Right lobe of liver (tissue), 4 donors: ENCODE measurements around the gene PRSS38.

ENCODE experiments used
- POLR2A ChIP-seq: fragments of 450-650 bp; IDR thresholded peaks from one replicate; pipeline ENCODE4 v1.6.1; 2017; ENCODE audit warnings: antibody characterized with exemption, mild to moderate bottlenecking
- TF ChIP-seq, protein P1 (sequence below), 4 donors: fragments of 200-600 bp in 3 of 4; fragments of 450-650 bp in 1 of 4; IDR thresholded peaks; one replicate each; pipeline versions ENCODE4 v1.5.1 to v1.8.0; 2016 to 2022; ENCODE audit warnings: antibody characterized with exemption in 4 of 4, mild to moderate bottlenecking in 2 of 4
- donor health status: DM: no; HTN: no; CAD: no.
- donor health status: DM: no; HTN: no; CAD: no.
- donor health status: DM: no; HTN: yes; CAD: no.

DNA sequence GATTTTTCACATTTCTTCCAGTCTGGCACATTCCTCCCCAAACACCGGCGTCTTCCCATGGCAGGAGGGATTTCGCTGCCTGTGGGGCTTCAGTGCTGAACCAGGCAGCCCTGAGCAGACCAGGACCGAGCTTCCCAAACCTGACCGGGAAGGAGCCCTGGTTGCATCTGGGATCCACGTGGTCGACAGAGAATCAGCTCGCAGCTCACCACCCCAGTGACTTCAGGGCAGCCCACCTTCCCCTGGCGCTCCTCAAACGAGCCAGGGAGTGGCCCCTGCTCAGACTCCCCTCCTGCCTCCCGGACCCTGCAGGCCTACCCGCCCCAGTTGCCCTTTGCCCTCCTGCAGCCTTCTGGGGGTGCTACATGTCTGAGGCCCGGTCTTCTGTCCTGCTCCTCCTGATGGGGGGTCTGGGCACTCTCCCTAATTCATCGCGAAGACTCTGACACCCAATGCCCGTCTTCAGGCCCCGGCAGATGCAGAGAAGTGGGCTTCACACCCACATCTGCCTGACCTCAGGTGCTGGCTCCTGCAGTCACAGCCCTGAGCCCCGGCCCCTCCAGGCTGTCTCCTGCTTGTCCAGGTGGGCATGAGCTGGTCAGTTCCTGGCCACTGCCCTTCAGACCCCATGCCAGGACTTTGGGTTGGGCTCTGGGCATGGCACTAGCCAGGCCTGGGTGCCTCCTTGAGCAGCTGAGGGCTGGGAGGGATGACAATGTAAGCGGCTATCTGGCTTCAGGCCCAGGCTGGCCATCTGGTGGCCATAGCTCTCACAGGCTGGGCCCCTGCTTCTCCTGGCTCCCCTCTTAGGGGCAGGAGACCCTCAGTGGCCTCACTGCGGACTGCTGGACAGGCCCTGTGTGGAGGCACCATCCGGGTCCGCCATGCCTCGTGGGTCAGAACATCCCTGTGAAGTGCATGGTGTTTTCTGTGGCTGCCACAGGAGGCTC is 26.1 kb upstream of the PRSS38 start:
- TF ChIP-seq, protein P1, sequence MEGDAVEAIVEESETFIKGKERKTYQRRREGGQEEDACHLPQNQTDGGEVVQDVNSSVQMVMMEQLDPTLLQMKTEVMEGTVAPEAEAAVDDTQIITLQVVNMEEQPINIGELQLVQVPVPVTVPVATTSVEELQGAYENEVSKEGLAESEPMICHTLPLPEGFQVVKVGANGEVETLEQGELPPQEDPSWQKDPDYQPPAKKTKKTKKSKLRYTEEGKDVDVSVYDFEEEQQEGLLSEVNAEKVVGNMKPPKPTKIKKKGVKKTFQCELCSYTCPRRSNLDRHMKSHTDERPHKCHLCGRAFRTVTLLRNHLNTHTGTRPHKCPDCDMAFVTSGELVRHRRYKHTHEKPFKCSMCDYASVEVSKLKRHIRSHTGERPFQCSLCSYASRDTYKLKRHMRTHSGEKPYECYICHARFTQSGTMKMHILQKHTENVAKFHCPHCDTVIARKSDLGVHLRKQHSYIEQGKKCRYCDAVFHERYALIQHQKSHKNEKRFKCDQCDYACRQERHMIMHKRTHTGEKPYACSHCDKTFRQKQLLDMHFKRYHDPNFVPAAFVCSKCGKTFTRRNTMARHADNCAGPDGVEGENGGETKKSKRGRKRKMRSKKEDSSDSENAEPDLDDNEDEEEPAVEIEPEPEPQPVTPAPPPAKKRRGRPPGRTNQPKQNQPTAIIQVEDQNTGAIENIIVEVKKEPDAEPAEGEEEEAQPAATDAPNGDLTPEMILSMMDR (IDR thresholded peaks at IDR 0.05) = no peak
- TF ChIP-seq POLR2A = no peak
